ENCODE results near the gene BCORL1.

Gene BCORL1

GRCh38 chrX:130060122-130061069 is 78.0 kb downstream of the BCORL1 start:
- peak; percentile 76 for DNase-seq (ENCODE audit: low spot score)

- no peak for DNase-seq (ENCODE audit: low spot score)
Observed at GRCh38 chrX:130066975-130067615, 84.7 kb downstream of the BCORL1 start.

- no peak for DNase-seq (ENCODE audit: low spot score)
Observed at GRCh38 chrX:130071611-130072344, 89.3 kb downstream of the BCORL1 start.

GRCh38 chrX:130072345-130072740 is 89.9 kb downstream of the BCORL1 start:
- DNase-seq (ENCODE audit: low spot score), result no peak

- DNase-seq (ENCODE audit: low spot score), result no peak
Observed at GRCh38 chrX:130075777-130076176, 93.3 kb downstream of the BCORL1 start.

- peak; percentile 69 for DNase-seq (ENCODE audit: low spot score)
Observed at GRCh38 chrX:130079824-130080406, 97.5 kb downstream of the BCORL1 start.

- no peak for DNase-seq (ENCODE audit: low spot score)
Observed at GRCh38 chrX:130080791-130081367, 98.4 kb downstream of the BCORL1 start.

- no peak for DNase-seq (ENCODE audit: low spot score)
Observed at GRCh38 chrX:130081421-130082045, 99.1 kb downstream of the BCORL1 start.

- DNase-seq (ENCODE audit: low spot score), result peak; percentile 79
Observed at GRCh38 chrX:130082244-130083106, 100.0 kb downstream of the BCORL1 start.

GRCh38 chrX:130083107-130083490 is 100.7 kb downstream of the BCORL1 start:
- DNase-seq (ENCODE audit: low spot score), result no peak

GRCh38 chrX:130083656-130084382 is 101.4 kb downstream of the BCORL1 start:
- DNase-seq (ENCODE audit: low spot score), result peak; percentile 44

GRCh38 chrX:130084631-130085237 is 102.3 kb downstream of the BCORL1 start:
- DNase-seq (ENCODE audit: low spot score), result peak; percentile 57

- peak; percentile 24 for DNase-seq (ENCODE audit: low spot score)
Observed at GRCh38 chrX:130085551-130086446, 103.4 kb downstream of the BCORL1 start.

GRCh38 chrX:130086447-130087206 is 104.2 kb downstream of the BCORL1 start:
- peak; percentile 68 for DNase-seq (ENCODE audit: low spot score)

- no peak for DNase-seq (ENCODE audit: low spot score)
Observed at GRCh38 chrX:130090364-130090763, 107.9 kb downstream of the BCORL1 start.

GRCh38 chrX:130091980-130092522 is 109.6 kb downstream of the BCORL1 start:
- peak; percentile 85 for DNase-seq (ENCODE audit: low spot score)

GRCh38 chrX:130093271-130093670 is 110.8 kb downstream of the BCORL1 start:
- DNase-seq (ENCODE audit: low spot score), result no peak

Measured in NAMALWA (cell line).